ENCODE data around the gene TTC14.

TTC14 gene

DNA sequence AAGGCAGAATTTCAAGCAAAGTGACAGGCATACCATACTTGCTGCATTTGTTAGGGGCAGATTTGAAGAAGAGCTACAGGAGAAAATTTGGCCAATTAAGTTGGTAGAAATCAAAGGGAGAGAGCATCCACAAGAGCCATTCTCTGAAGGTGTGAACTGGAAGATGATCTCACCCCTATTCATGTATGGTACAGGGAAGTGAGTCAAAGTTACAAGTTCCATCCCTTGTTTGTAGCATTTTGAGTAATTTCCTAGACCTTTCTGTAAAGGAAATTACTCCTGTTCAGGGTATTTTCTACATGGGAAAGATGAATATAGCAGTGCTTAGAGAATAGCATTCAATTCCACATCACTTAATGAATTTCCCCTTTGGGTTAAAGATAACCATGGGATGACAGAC lies 28.4 kb downstream of the TTC14 start:
- no peak for DNase-seq (ENCODE audit: low spot score)

DNA sequence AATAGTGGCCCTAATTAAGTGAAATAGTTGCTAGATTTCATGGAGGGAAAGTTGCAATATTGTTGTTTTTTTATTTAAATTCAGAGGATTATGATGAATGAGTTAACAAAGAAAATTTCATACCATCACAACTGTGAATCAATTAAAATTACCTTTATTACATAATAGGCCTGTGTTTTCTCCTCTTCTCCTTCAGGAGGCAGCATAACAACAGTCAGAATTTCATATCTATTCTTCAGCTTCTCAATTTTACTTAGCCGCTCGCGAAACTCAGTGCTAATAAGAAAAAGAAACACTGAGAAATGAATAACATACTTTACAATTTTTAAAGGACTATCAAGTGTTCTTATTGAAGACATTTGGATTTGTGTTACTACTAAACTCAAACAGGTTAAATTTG lies 29.4 kb downstream of the TTC14 start:
- no peak for DNase-seq (ENCODE audit: low spot score)

DNA sequence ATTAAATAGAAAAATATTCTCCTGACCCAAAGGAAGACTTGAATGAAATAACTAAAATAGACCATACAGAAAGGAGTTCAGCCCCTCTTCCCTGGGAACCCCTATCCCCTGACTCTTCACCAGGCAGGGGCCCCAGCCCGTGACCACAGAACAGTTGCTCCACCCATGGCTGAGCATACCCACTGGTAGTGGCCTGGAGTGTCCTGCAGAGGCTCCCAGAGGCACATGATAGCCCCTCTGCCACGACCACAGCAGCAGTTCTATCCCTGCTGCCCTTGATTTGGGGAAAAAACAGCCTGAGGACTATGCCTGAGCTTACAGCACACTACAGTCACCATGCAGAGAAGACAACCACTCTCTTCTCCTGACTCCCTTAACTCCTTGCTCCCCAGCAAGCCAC lies 31.8 kb downstream of the TTC14 start:
- no peak for DNase-seq (ENCODE audit: low spot score)

DNA sequence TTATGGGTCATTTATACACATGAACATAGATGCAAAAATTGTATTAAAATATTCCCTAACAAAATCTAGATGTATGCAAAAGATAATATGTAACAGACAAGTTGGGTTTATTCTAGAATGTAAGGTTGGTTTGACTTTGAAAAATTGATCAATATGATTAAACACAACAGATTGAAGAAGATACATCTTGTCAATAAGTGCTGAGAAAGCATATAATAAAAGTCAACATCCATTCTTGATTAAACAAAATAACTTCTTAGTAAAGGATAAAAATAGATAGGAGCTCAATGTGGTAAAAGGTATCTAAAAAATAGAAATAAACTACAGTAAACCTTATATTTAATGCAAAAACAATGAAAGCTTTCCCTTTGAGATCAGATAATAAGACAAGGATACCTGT lies 39.0 kb downstream of the TTC14 start:
- DNase-seq (ENCODE audit: low spot score), result no peak

DNA sequence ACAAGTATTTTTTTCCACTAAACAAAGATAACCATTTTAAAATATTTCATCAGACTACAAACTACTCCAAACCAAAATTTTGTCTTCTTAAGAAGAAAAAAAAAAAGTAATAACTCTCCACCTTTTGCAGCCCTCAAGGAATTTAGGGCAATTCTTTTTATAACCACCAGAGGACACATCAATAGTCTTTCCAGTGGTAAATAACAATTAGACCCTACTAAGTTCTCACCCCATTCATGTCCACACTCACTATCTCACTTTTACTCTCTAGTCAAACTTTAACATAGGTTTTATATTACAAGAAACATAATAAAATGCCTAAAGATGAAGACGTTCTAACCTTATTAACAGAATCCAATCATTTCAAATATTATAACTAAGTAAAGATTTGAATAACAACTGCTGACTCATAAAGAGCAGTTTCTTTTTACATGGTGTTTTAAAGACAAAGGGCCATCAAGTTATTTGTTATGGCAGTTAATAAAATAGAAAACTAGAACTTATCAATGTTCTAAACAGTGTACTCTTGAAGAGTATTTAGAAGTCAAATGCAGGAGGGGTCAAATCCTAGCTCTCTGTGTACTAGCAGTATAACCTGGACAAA lies 44.3 kb downstream of the TTC14 start:
- no peak for DNase-seq (ENCODE audit: low spot score)

DNA sequence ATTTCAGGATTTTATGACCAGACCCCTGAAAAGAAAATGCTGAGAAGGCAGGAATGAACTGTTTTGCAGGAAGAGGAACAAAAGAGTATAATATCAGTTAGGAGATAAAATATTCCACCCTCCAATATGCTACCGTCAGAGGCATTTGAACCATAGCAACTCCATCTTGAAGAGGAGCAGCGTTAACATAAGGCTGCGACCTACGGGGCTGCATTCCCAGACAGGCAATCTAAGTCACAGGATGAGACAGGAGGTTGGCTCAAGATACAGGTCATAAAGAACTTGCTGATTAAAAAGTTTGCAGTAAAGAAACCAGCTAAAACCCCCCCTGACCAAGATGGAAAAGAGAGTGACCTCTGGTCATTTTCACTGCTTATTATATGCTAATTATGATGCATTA lies 54.4 kb downstream of the TTC14 start:
- DNase-seq (ENCODE audit: low spot score), result no peak

DNA sequence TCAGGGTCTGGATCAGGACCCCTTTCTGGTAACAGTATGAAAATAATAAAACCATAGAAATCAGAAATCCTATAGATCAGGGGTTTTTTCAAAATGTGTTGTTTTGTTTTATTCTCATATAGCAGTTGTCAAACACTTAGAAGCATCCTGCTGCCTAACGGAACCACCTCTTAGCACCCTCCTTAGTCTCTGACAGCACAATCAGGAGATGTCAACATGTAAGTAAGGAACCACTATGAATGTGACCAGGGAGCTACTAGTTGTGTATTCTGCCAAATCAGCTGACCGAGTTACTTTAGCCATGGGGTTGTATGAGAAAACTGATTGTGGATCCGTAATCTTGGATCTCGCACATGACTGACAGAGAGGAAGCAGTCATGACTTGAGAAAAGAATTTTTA lies 55.1 kb downstream of the TTC14 start:
- DNase-seq (ENCODE audit: low spot score), result no peak
